HEK293T (cell line): Measurements from ENCODE around the gene ITGB6.

Source experiments
- CTCF ChIA-PET: fragments of 350-600 bp; formaldehyde crosslinking; extraction: SDS; loops from one replicate; lab custom pipeline; 2021; ENCODE audit warnings: antibody characterized with exemption, inconsistent platforms; lab: Yijun Ruan, JAX
- POLR2A ChIA-PET: fragments of 350-600 bp; formaldehyde crosslinking; extraction: SDS; loops from one replicate; lab custom pipeline; 2020; ENCODE audit warnings: antibody characterized with exemption, inconsistent platforms; lab: Yijun Ruan, JAX
- DNase-seq: peaks from one replicate; pipeline ENCODE4 v3.0.0; 2012; ENCODE audit warnings: mixed read lengths; ENCODE audit errors: extremely low spot score
- ARNT ChIP-seq: fragments of 450-650 bp; IDR thresholded peaks from 2 replicates; pipeline ENCODE4 v1.6.1; 2017; ENCODE audit warnings: mild to moderate bottlenecking
- BHLHE40 ChIP-seq: fragments of 450-650 bp; IDR thresholded peaks from 2 replicates; pipeline ENCODE4 v1.6.1; 2016; ENCODE audit warnings: mild to moderate bottlenecking, moderate library complexity, borderline replicate concordance
- CTBP1 ChIP-seq: fragments of 450-650 bp; IDR thresholded peaks from 2 replicates; pipeline ENCODE4 v1.6.1; 2016; ENCODE audit warnings: borderline replicate concordance
- ELF4 ChIP-seq: fragments of 450-650 bp; IDR thresholded peaks from 2 replicates; pipeline ENCODE4 v1.6.1; 2017; ENCODE audit warnings: antibody characterized with exemption
- FOXA1 ChIP-seq: fragments of 450-650 bp; IDR thresholded peaks from 2 replicates; pipeline ENCODE4 v1.6.1; 2016; ENCODE audit warnings: mild to moderate bottlenecking
- FOXK2 ChIP-seq: fragments of 450-650 bp; IDR thresholded peaks from 2 replicates; pipeline ENCODE4 v1.6.1; 2016; ENCODE audit warnings: mild to moderate bottlenecking
- FOXM1 ChIP-seq: fragments of 450-650 bp; IDR thresholded peaks from 2 replicates; pipeline ENCODE4 v1.6.1; 2017; ENCODE audit warnings: mild to moderate bottlenecking, borderline replicate concordance
- HDGF ChIP-seq: fragments of 450-650 bp; IDR thresholded peaks from 2 replicates; pipeline ENCODE4 v1.6.1; 2017; ENCODE audit warnings: antibody characterized with exemption, borderline replicate concordance
- L3MBTL2 ChIP-seq: fragments of 450-650 bp; conservative IDR thresholded peaks from 2 replicates; pipeline ENCODE4 v1.6.1; 2016; ENCODE audit warnings: mild to moderate bottlenecking
- LEF1 ChIP-seq: fragments of 450-650 bp; IDR thresholded peaks from 2 replicates; pipeline ENCODE4 v1.6.1; 2017; ENCODE audit warnings: mild to moderate bottlenecking, borderline replicate concordance
- NFRKB ChIP-seq: fragments of 450-650 bp; IDR thresholded peaks from 2 replicates; pipeline ENCODE4 v1.6.1; 2016; ENCODE audit warnings: mild to moderate bottlenecking, moderate library complexity
- PKNOX1 ChIP-seq: fragments of 450-650 bp; IDR thresholded peaks from 2 replicates; pipeline ENCODE4 v1.6.1; 2016
- SP1 ChIP-seq: fragments of 450-650 bp; IDR thresholded peaks from 2 replicates; pipeline ENCODE4 v1.6.1; 2017
- SUZ12 ChIP-seq: fragments of 450-650 bp; IDR thresholded peaks from 2 replicates; pipeline ENCODE4 v1.6.1; 2016; ENCODE audit warnings: mild to moderate bottlenecking
- TARDBP ChIP-seq: fragments of 450-650 bp; IDR thresholded peaks from 2 replicates; pipeline ENCODE4 v1.6.1; 2016
- ZNF384 ChIP-seq: fragments of 450-650 bp; IDR thresholded peaks from 2 replicates; pipeline ENCODE4 v1.6.1; 2016

ITGB6 gene

GRCh38 chr2:160139350-160139749, 60.7 kb downstream of the ITGB6 start:
- no peak for TF ChIP-seq FOXK2
- TF ChIP-seq SUZ12: no peak
- no peak for TF ChIP-seq ELF4
- TF ChIP-seq PKNOX1: no peak
- no peak for TF ChIP-seq HDGF
- TF ChIP-seq LEF1: no peak
- TF ChIP-seq NFRKB: no peak
- no peak for TF ChIP-seq FOXM1
- no peak for TF ChIP-seq TARDBP
- TF ChIP-seq FOXA1: no peak
- no peak for TF ChIP-seq SP1
- TF ChIP-seq ZNF384: no peak
- TF ChIP-seq L3MBTL2: no peak
- TF ChIP-seq ARNT: no peak
- TF ChIP-seq CTBP1: no peak
- no peak for TF ChIP-seq BHLHE40
- ChIA-PET POLR2A (no interaction called here), CTCF (no interaction called here)
- DNase-seq: no peak

- DNase-seq: no peak
- TF ChIP-seq ARNT (no peak), TARDBP (no peak), ZNF384 (no peak), SUZ12 (no peak), CTBP1 (no peak), FOXM1 (no peak), BHLHE40 (no peak), HDGF (no peak), L3MBTL2 (no peak), FOXK2 (no peak), ELF4 (no peak), NFRKB (no peak), LEF1 (no peak), FOXA1 (no peak), SP1 (no peak), PKNOX1 (no peak)
- ChIA-PET CTCF (no interaction called here), POLR2A (no interaction called here)
Measured at GRCh38 chr2:160138406-160138805, 61.7 kb downstream of the ITGB6 start.

- TF ChIP-seq PKNOX1 (no peak), SUZ12 (no peak), L3MBTL2 (no peak), LEF1 (no peak), FOXA1 (no peak), SP1 (no peak), FOXM1 (no peak), FOXK2 (no peak), HDGF (no peak), CTBP1 (no peak), ELF4 (no peak), BHLHE40 (no peak), ZNF384 (no peak), NFRKB (no peak), TARDBP (no peak)
- CTCF ChIA-PET: no interaction called here
- DNase-seq: no peak
- POLR2A ChIA-PET: no interaction called here
Measured at GRCh38 chr2:160137464-160137863, 62.6 kb downstream of the ITGB6 start.

- ChIA-PET CTCF (no interaction called here), POLR2A (no interaction called here)
- TF ChIP-seq FOXK2 (no peak), PKNOX1 (no peak), BHLHE40 (no peak), ZNF384 (no peak), HDGF (no peak), SUZ12 (no peak), ARNT (no peak), CTBP1 (no peak), FOXA1 (no peak), ELF4 (no peak), FOXM1 (no peak), NFRKB (no peak), L3MBTL2 (no peak), TARDBP (no peak), SP1 (no peak), LEF1 (no peak)
- DNase-seq: no peak
Measured at GRCh38 chr2:160132761-160133160, 67.3 kb downstream of the ITGB6 start.

GRCh38 chr2:160126756-160127155, 73.3 kb downstream of the ITGB6 start:
- no peak for DNase-seq
- CTCF ChIA-PET: no interaction called here
- POLR2A ChIA-PET: no interaction called here
- TF ChIP-seq HDGF (no peak), ELF4 (no peak), PKNOX1 (no peak), FOXK2 (no peak)
